ENCODE results near the gene ATP1B1.

The ATP1B1 gene

GRCh38 chr1:169106095-169106920 lies at the start of gene ATP1B1:
Gene ATP1B1 (plus strand): TSS chr1:169106690. CDS start chr1:169106830, 140 bp downstream.
- peak; percentile 81 to 85 for DNase-seq

- DNase-seq = no peak
These were observed 47.1 kb upstream of the ATP1B1 start for GRCh38 chr1:169059421-169059820.

DNA sequence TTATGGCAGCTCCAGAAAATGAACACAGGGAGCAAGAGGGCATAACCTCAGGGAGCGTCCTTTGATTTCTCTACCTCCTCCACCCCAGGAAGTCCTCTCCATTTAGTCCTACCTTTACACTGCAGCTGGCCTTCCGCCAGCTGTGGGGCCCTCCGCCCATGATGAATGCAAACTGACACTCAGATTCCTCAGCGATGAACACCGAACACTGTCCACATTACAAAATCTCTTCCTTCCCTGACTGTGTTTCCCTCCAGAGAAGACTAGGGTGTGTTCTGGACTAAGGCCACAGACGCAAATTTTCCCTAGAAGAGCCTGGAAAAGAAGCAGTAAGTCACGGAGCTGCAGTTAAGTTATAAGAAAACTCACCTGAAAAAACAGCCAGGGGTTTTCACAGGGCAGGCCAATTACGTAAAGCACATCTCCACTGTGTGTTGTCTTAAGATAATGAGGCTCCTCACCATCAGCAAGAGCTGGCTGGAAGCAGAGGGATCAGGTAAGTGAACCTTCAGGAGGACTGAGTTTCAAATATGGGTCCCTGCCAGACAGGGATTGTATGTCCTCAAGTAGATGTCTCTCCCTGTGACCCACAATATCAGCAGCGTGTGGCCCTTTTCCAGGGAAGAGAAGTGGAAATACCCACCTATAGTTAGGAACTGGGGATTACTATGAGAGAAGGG lies 46.3 kb upstream of the ATP1B1 start:
- no peak for DNase-seq

GRCh38 chr1:169060919-169061639 lies 45.4 kb upstream of the ATP1B1 start:
- DNase-seq = no peak

DNA sequence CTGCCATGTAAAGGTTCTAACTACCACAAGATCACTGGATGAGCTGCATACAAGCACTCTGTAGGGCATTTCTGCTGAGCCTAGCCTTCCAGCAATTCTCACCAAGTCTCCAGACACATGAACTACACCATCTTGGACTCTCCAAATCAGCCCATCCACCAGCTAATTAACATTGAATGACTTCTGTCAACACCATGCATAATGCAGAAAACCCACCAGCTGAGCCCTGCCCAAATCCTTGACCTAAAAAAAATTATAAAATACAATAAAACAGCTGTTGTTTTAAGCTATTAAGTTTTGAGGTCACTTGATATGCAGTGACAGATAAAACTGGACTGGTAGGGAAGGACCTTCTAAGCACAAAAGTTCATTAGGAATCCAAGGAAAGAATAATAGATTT lies 44.3 kb upstream of the ATP1B1 start:
- DNase-seq = no peak

DNA sequence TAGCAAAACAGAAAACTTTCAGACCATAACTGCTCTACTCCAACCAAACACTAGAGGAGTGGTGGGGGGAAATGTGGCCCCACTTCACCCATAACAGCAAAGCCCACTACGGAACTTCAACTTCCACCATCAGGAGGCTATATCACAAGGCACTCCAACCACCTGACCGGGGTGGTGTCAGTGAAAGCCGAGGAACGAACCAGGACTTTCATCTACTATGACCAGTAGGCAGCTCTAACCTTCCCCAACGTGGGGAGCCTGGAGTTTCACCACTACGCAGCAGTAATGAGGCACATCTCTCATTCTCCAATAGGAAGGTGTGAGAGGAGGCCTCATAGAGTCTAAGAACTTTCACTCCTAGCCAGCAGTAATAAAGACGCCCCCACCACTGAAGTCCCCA lies 42.4 kb upstream of the ATP1B1 start:
- no peak for DNase-seq

GRCh38 chr1:169070547-169070946 lies 35.9 kb upstream of the ATP1B1 start:
- DNase-seq = no peak

DNA sequence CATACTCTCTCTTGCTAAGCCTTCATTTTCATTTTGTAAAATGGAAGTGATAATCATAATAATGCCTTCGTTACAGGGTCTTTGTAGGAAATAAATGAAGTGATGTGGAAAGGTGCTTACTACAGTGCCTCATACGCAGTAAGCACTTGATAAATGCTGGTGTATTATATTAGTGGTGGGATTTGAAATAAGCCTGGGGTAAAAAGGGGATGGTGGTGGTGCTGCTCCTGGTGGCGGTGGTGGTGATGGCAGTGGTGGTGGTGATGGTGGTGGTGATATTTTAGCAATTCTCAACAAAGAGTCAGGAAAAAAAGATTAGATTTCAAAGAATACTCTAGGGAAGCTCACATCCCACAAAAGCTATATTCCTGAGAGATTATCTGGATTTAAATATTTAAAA lies 35.5 kb upstream of the ATP1B1 start:
- DNase-seq = no peak

GRCh38 chr1:169072945-169073725 lies 33.4 kb upstream of the ATP1B1 start:
- DNase-seq = no peak

DNA sequence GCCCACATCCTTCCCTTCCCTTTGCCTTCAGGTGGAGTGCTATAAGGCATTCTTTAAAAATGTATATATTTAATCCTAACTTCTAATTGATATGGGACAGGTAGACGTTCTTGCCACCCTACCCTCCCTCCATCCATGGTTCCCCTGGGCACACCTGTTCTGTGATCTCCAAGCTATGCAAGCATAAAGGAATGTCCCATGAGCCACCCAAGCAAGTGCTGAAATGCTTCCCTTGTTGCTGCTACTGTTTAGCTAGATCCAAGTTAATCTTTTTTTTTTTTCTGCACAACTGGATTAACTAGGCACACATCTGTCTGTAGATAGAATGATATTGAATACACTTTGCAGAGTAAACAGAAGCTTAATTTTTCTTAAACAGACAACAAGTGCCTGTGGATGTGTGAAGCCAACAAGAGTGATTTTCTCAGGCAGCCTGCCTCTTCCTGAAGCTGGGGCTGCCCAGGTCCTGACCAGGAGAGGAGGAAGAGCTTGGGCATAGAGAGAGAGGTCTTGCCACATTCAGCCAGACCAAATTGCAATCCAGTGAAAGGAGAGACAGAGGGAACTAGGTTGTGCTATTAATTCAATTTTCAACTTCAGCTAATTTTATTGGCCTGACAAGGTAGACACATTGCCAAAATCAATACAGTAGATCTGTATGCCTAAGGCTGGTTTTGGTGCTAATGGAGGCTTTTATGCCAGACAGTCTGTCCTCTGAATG lies 28.2 kb upstream of the ATP1B1 start:
- no peak for DNase-seq

DNA sequence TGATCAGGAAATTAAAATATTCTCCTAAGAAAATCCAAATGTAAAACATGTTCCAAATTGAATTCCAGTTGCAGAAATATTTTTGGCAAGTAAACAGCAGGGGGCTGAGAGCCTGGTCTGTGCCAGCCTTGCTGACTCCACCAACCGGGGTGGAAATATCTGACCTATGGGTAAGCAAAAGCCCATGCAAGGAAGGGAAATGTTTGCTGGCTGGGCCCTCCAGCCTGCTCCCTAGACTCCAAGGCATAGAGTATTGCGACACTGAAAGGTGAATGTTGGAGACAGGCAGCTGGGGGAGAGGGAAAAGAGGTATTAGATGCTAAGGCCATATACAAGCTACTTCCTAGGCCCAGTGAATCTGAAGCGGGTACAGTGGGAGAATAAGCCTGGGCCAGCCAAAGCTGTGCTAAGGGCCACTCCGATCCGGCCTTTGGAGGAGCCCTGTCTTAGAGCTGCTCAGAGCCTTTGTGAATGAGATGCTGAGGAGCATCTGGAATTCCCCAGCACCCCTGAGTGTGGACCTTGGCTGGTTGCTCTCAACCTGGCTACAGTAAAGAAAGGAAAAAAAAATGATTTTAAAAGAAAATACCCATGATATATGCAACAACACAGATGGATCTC lies 24.9 kb upstream of the ATP1B1 start:
- DNase-seq = no peak

DNA sequence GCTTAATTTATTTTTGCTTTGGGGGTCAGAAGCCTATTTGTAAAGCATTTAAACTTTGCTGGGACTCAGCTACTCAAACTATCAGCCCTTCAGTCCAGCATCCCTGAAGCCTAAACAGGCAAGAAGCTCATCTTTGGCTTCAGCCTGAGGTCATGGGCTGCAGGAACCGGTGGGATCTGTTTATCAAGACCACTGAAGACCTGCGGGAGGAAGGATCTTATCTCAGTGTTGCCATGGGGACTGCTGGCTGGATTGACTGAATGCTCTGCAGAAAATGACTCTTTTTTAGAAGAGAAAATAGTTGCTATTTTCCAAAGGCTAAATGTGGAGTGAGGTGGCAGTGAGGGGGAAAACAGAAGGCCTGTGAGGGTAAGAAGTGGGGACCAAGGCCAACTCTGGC lies 20.6 kb upstream of the ATP1B1 start:
- DNase-seq = no peak

DNA sequence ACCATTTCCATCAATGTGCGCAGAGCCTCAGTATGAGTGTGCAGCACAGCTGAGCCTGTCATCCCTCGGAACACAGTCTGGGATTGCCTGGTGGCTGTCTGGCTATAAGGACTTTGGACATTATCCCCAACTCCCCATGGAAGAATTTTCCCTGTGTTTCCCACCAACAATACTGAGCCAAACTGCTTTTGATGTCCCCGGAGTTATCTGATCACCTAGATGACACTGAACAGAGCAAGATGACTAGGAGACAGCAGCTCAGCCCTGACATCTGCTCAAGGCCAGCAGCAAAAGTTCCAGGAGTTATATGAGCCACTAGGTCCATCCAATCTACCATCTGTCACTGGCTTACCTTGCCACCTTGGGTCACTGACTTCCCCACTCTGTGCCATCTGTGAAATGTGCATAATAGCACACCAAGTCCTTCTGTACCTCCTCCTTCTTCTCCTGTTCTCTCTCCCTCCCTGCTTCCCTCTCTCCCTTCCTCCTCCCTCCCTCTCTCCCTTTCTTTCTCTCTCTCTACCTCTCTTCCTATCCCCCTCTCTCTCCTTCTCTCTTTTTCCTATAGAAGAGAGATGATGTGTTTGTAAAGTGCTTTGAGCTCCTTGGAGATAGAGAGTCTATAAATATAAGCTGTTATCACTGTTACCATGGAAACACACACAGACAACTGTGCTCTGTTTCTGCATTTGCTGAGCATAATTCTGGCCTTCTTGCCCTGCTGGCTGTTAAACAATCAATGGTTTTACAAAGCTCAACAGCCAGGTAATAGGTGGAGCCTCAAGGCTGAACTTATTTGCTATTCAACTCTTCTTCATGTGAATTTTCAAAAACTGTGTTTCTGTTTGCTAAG lies 19.7 kb upstream of the ATP1B1 start:
- DNase-seq = no peak

DNA sequence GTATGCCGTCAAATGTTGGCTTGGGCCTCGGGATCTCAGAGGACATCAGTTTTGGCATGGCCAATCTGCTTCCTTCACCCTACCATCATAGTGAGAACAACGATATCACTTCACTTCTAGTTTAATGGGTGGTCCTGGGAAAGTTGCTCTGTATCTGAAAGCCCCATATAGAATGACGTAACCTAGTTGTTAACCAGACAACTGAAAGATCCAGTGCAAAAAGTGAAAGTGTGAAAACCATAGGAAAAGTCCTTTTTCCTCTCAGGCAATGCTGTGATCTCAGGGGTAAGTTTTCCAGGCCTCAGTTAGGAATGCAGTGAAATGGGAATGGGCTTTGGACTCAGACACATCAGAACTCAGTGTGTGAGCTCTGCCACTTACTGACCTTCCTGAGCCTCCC lies 18.6 kb upstream of the ATP1B1 start:
- no peak for DNase-seq

GRCh38 chr1:169089776-169090175 lies 16.7 kb upstream of the ATP1B1 start:
- no peak for DNase-seq

- no peak for DNase-seq
These were observed 16.1 kb upstream of the ATP1B1 start for GRCh38 chr1:169090308-169090899.

GRCh38 chr1:169090900-169091311 lies 15.6 kb upstream of the ATP1B1 start:
- DNase-seq = no peak

DNA sequence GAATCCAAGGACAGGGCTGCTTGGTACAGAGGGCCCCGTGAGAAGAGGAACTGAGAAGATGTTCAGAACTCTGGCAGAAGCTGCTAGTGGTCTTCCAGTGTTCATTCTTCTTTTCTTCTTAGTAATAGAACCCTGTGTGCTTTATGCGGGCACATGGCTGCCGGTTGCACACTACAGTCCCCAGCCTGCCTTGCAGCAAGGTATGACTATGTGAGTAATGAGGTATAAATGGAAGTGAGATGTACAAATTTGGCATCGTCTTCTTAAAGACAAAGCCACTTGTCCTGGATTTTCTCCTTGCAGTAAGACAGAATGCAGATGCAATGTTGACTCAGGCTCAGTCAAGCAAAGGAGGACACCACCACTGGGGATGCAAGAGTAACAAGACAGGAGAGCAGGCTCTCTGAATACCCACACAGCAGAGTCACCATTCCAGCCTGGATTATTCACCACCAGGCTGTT lies 15.0 kb upstream of the ATP1B1 start:
- no peak for DNase-seq

GRCh38 chr1:169092399-169092798 lies 14.1 kb upstream of the ATP1B1 start:
- no peak for DNase-seq

- no peak for DNase-seq
These were observed 11.5 kb upstream of the ATP1B1 start for GRCh38 chr1:169094897-169095569.

Measured in activated CD4-positive, alpha-beta T cell treated with anti-CD3 and anti-CD28 coated beads, Interleukin-2, amount 50 U/mL, for 48 hours (primary cell).